Measurements from ENCODE around the gene TMEM204. TPM values are rescaled to one million over a fixed set of nuclear protein-coding genes. Genes with fewer than 3 reads are reported as not detected.
A peak's percentile ranks its signal among the peaks of the same experiment; 100 is the strongest.

TMEM204 gene
- total RNA-seq, 1 donor from 2014 or later: 0.18 TPM

DNA sequence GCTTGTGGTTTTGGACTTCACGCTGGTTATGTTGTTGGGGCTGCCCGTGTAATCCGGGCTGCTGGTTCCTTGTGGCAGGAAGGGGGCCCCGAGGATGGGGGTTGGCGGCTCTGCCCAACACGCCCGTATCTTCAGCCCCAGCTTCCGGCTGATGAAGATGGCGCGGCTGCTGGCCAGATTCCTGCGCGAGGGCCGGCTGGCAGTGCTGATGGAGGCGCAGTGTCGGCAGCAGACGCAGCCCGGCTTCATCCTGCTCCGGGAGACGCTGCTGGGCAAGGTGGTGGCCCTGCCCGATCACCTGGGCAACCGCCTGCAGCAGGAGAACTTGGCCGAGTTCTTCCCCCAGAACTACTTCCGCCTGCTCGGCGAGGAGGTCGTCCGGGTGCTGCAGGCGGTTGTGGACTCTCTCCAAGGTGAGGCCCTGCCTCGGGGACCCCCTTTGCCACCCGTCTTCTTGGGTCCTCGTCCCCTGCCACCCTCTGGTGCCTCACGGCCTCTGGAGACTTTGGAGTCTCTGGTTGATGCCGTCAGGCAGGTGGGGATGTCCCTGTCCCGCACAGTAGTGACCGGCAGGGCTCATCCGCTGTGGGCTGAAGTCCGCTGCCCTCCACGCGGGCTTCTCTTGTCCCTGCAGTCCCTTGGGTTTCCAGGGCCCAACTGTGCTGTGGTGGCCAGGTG lies 38.1 kb upstream of the TMEM204 start:
- DNase-seq: no peak
- Mint-ChIP-seq H3K27ac (no peak overlapping the region), H3K4me1 (peaks cover 18% of the 10 kb centered on the region), H3K27me3 (no peaks in the 10 kb centered on the region), H3K4me3 (peak overlapping the region; percentile 56), H3K9me3 (no peaks in the 10 kb centered on the region), H3K36me3 (ENCODE audit: low read depth) (peaks cover 38% of the 10 kb centered on the region)
- TF ChIP-seq, protein P1, sequence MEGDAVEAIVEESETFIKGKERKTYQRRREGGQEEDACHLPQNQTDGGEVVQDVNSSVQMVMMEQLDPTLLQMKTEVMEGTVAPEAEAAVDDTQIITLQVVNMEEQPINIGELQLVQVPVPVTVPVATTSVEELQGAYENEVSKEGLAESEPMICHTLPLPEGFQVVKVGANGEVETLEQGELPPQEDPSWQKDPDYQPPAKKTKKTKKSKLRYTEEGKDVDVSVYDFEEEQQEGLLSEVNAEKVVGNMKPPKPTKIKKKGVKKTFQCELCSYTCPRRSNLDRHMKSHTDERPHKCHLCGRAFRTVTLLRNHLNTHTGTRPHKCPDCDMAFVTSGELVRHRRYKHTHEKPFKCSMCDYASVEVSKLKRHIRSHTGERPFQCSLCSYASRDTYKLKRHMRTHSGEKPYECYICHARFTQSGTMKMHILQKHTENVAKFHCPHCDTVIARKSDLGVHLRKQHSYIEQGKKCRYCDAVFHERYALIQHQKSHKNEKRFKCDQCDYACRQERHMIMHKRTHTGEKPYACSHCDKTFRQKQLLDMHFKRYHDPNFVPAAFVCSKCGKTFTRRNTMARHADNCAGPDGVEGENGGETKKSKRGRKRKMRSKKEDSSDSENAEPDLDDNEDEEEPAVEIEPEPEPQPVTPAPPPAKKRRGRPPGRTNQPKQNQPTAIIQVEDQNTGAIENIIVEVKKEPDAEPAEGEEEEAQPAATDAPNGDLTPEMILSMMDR (IDR thresholded peaks at IDR 0.05): no peak
- no peak for ATAC-seq (ENCODE audit: low read depth)
- CTCF ChIA-PET: no interaction called here
- POLR2A ChIA-PET: interaction anchor here (2.5 kb wide), 1 partner anchor 117 kb away, joined by 6 read pairs; no protein-coding TSS in a partner anchor
- intact Hi-C loops (cut with micrococcal nuclease): no loop called here

DNA sequence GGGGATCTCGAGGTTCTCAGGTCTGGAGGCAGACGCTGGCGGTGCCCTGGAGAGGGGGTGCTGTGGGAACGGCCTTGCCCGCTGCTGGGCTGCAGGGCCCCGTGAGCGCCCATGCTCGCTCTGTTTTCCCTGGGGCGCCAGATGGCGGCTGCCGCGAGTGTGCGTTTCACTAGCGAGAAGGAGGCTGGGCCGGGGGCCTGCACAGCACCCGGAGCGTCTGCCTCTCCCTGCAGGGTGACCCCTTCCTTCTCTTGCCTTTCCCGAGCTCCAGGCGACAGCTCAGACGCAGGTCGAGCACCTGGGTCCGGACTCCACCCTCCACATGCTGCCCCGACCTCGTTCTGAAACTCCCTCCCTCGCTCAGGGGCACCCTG lies 37.6 kb upstream of the TMEM204 start:
- no peak overlapping the region for H3K4me3 Mint-ChIP-seq
- no peak overlapping the region for H3K27ac Mint-ChIP-seq
- H3K36me3 Mint-ChIP-seq (ENCODE audit: low read depth): peaks cover 38% of the 10 kb centered on the region
- H3K9me3 Mint-ChIP-seq: no peaks in the 10 kb centered on the region
- ChIA-PET POLR2A (no interaction called here), CTCF (no interaction called here)
- no peaks in the 10 kb centered on the region for H3K27me3 Mint-ChIP-seq
- H3K4me1 Mint-ChIP-seq: peaks cover 18% of the 10 kb centered on the region
- DNase-seq (no peak), ATAC-seq (ENCODE audit: low read depth) (no peak)
- TF ChIP-seq, protein P1 (IDR thresholded peaks at IDR 0.05): no peak
- intact Hi-C loops (cut with micrococcal nuclease): no loop called here

DNA sequence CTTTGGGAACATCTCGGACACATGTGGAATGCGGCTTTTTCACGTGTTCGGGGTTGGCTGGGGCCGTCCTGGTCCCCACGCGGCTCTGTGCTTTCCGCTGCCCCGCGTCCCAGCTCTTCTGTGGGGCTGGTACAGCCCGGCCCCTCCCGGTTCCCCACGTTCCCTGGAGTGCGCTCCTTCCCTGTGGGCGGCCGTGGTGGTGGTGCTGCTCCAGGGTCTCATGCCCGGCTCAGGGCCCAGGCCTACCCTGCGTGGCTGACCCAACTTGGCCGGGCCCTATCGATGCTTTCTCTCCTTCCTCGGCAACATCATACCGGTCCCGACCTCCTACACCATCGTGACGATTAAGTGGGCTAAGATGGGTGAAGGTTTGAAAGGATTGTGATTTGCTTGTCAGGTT lies 37.0 kb upstream of the TMEM204 start:
- ChIA-PET CTCF (no interaction called here), POLR2A (no interaction called here)
- Mint-ChIP-seq H3K4me3 (no peak overlapping the region), H3K27me3 (no peaks in the 10 kb centered on the region), H3K4me1 (peaks cover 15% of the 10 kb centered on the region), H3K9me3 (no peaks in the 10 kb centered on the region), H3K36me3 (ENCODE audit: low read depth) (peaks cover 38% of the 10 kb centered on the region), H3K27ac (no peak overlapping the region)
- TF ChIP-seq, protein P1 (IDR thresholded peaks at IDR 0.05): no peak
- DNase-seq (no peak), ATAC-seq (ENCODE audit: low read depth) (no peak)
- intact Hi-C loops (cut with micrococcal nuclease): no loop called here

DNA sequence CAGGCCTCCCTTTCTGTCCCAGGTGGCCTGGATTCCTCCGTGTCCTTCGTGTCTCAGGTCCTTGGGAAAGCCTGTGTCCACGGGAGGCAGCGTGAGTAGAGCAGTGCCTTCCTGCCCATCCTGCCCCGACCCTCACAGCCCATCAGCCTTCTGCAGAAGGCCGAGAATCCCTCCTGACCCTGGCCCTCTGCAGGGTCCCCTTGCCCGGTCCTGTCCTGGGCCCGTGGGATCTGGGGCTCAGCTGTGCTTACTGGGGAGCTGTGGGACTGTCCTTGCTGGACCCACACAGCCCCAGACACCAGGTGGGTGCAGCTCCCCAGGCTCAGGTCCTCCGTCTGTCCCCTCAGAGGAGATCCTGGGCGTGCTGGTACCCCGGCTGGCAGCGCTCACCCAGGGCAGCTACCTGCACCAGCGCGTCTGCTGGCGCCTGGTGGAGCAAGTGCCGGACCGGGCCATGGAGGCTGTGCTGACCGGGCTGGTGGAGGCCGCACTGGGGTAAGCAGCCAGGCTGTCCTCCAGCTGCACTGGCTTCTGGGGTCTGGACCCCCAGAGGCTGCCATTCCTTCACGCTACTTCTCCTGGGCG lies 36.4 kb upstream of the TMEM204 start:
- CTCF ChIA-PET: no interaction called here
- POLR2A ChIA-PET: interaction anchor here (0.5 kb wide), 1 partner anchor 20 kb away, joined by 4 read pairs; no protein-coding TSS in a partner anchor
- Mint-ChIP-seq H3K4me3 (no peak overlapping the region), H3K4me1 (peaks cover 15% of the 10 kb centered on the region), H3K27ac (no peak overlapping the region), H3K27me3 (no peaks in the 10 kb centered on the region), H3K9me3 (no peaks in the 10 kb centered on the region), H3K36me3 (ENCODE audit: low read depth) (peaks cover 40% of the 10 kb centered on the region)
- intact Hi-C loops (cut with micrococcal nuclease): no loop called here
- DNase-seq: no peak
- no peak for ATAC-seq (ENCODE audit: low read depth)
- TF ChIP-seq, protein P1 (IDR thresholded peaks at IDR 0.05): no peak

DNA sequence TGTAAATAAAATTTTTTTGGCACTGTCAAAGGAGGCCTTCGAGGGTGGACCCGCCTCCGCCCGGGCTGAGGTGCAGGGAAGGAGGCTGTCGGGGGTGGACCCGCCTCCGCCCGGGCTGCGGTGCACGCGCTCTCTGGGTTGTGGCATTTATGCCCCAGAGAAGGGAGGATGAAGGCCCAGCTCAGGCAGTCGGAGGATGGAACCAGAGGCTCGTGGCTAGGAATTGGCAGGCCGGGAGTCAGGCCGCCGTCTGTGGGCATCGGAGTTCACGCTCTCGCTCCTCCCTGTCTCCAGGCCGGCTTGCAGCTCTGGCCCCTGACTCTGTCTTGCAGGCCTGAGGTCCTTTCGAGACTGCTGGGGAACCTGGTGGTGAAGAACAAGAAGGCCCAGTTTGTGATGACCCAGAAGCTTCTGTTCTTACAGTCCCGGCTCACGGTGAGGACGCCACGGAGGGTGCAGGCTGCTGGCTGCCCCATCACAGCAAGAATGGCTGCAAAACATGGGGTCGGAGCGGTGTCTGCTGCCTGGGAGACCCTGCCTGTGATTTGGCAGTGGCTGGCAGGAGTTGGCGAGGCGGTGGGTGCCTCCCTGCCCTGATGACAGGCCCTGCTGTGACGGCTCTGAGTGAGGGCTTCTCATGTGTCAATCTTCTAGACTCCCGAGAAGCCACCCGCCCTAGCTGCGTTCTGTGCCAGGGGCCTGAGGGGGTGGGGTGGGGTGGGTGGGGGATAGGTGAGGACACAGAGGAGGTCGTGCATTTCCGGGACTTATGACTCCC lies 34.4 kb upstream of the TMEM204 start:
- intact Hi-C loops (cut with micrococcal nuclease): no loop called here
- peaks cover 6% of the 10 kb centered on the region for H3K4me1 Mint-ChIP-seq
- H3K36me3 Mint-ChIP-seq (ENCODE audit: low read depth): peaks cover 47% of the 10 kb centered on the region
- CTCF ChIA-PET: no interaction called here
- POLR2A ChIA-PET: no interaction called here
- H3K4me3 Mint-ChIP-seq: no peak overlapping the region
- TF ChIP-seq, protein P1 (IDR thresholded peaks at IDR 0.05): no peak
- DNase-seq (no peak), ATAC-seq (ENCODE audit: low read depth) (no peak)
- no peaks in the 10 kb centered on the region for H3K27me3 Mint-ChIP-seq
- H3K27ac Mint-ChIP-seq: no peak overlapping the region
- no peaks in the 10 kb centered on the region for H3K9me3 Mint-ChIP-seq
